HEK293 (cell line): ENCODE results near the gene GPR157.

ENCODE experiments used
- CTCF ChIA-PET: fragments of 350-600 bp; formaldehyde crosslinking; extraction: SDS; loops from one replicate; lab custom pipeline; 2021; ENCODE audit warnings: antibody characterized with exemption; lab: Yijun Ruan, JAX
- POLR2A ChIA-PET: fragments of 300-600 bp; formaldehyde crosslinking; extraction: SDS; loops from one replicate; lab custom pipeline; 2020; ENCODE audit warnings: antibody characterized with exemption, inconsistent platforms; lab: Yijun Ruan, JAX
- H3K27ac ChIP-seq: fragments of 200-500 bp; sonication (Bioruptor generic); 2 replicates; pipeline ENCODE4 v1.5.1; 2014; ENCODE audit warnings: low read depth, low read length, control low read depth, inconsistent platforms; ENCODE audit errors: extremely low read depth
- H3K36me3 ChIP-seq, 2 experiments: fragments of 200-500 bp in 1 of 2; sonication (Bioruptor generic) in 1 of 2; 1 replicate in 1 of 2; 2 replicates in 1 of 2; pipeline ENCODE4 v1.5.1; 2014 to 2017; ENCODE audit warnings: inconsistent platforms in 2 of 2, low read length in 2 of 2; ENCODE audit not compliant: control insufficient read depth in 2 of 2, insufficient read depth in 1 of 2
- H3K4me1 ChIP-seq: fragments of 200-500 bp; sonication (Bioruptor generic); 2 replicates; pipeline ENCODE4 v1.5.1; 2014; ENCODE audit warnings: mild to moderate bottlenecking, low read length, inconsistent platforms; ENCODE audit not compliant: control insufficient read depth, insufficient read depth
- H3K4me3 ChIP-seq: 2 replicates; pipeline ENCODE4 v1.5.1; 2011; ENCODE audit warnings: low read depth, mild to moderate bottlenecking, control low read depth, low read length, moderate library complexity
- H3K9me3 ChIP-seq: fragments of 200-500 bp; sonication (Bioruptor generic); 2 replicates; pipeline ENCODE4 v1.5.1; 2014; ENCODE audit warnings: low read depth, low read length, inconsistent platforms; ENCODE audit not compliant: control insufficient read depth, insufficient read depth
- ZBTB21 ChIP-seq: fragments of 450-650 bp; formaldehyde crosslinking; IDR thresholded peaks from 2 replicates; pipeline ENCODE4 v1.5.1; 2017; ENCODE audit warnings: missing biosample characterization, missing genetic modification characterization
- ZBTB7A ChIP-seq: fragments of 450-650 bp; formaldehyde crosslinking; IDR thresholded peaks from 2 replicates; pipeline ENCODE4 v1.5.1; 2016; ENCODE audit warnings: low read depth, missing biosample characterization, missing genetic modification characterization
- ZIC2 ChIP-seq: fragments of 450-650 bp; formaldehyde crosslinking; IDR thresholded peaks from 2 replicates; pipeline ENCODE4 v1.5.1; 2016; ENCODE audit warnings: missing biosample characterization, missing genetic modification characterization
- ZNF223 ChIP-seq: fragments of 450-650 bp; formaldehyde crosslinking; IDR thresholded peaks from 2 replicates; pipeline ENCODE4 v1.5.1; 2016; ENCODE audit warnings: missing biosample characterization, missing genetic modification characterization
- ZNF416 ChIP-seq: fragments of 450-650 bp; formaldehyde crosslinking; IDR thresholded peaks from 2 replicates; pipeline ENCODE4 v1.5.1; 2016; ENCODE audit warnings: missing biosample characterization, missing genetic modification characterization
- ZNF473 ChIP-seq: fragments of 450-650 bp; formaldehyde crosslinking; IDR thresholded peaks from 2 replicates; pipeline ENCODE4 v1.5.1; 2017; ENCODE audit warnings: missing biosample characterization, missing genetic modification characterization
- ZNF514 ChIP-seq: fragments of 450-650 bp; formaldehyde crosslinking; IDR thresholded peaks from 2 replicates; pipeline ENCODE4 v1.5.1; 2016; ENCODE audit warnings: missing biosample characterization, missing genetic modification characterization
- ZNF529 ChIP-seq: fragments of 450-650 bp; formaldehyde crosslinking; IDR thresholded peaks from 2 replicates; pipeline ENCODE4 v1.5.1; 2017; ENCODE audit warnings: missing genetic modification characterization, missing biosample characterization; ENCODE audit not compliant: insufficient replicate concordance
- ZNF548 ChIP-seq: fragments of 450-650 bp; formaldehyde crosslinking; IDR thresholded peaks from 2 replicates; pipeline ENCODE4 v1.5.1; 2016; ENCODE audit warnings: missing biosample characterization, missing genetic modification characterization
- ZNF549 ChIP-seq: fragments of 450-650 bp; IDR thresholded peaks from 2 replicates; pipeline ENCODE4 v1.5.1; 2018; ENCODE audit warnings: missing biosample characterization, missing genetic modification characterization, mild to moderate bottlenecking, inconsistent platforms, moderate library complexity
- ZNF555 ChIP-seq: fragments of 450-650 bp; formaldehyde crosslinking; conservative IDR thresholded peaks from 2 replicates; pipeline ENCODE4 v1.5.1; 2017; ENCODE audit warnings: missing biosample characterization, mild to moderate bottlenecking, missing genetic modification characterization, inconsistent platforms
- TF ChIP-seq, protein P1 (sequence below): fragments of 450-650 bp; formaldehyde crosslinking; IDR thresholded peaks from 2 replicates; pipeline ENCODE4 v1.5.1; 2016; ENCODE audit warnings: missing biosample characterization, missing genetic modification characterization
- TF ChIP-seq, protein P2 (sequence below): fragments of 450-650 bp; formaldehyde crosslinking; IDR thresholded peaks from 2 replicates; pipeline ENCODE4 v1.5.1; 2017; ENCODE audit warnings: missing biosample characterization, missing genetic modification characterization
- TF ChIP-seq, protein P3 (sequence below): fragments of 450-650 bp; formaldehyde crosslinking; IDR thresholded peaks from 2 replicates; pipeline ENCODE4 v1.5.1; 2016; ENCODE audit warnings: missing biosample characterization, missing genetic modification characterization

GPR157 gene

DNA sequence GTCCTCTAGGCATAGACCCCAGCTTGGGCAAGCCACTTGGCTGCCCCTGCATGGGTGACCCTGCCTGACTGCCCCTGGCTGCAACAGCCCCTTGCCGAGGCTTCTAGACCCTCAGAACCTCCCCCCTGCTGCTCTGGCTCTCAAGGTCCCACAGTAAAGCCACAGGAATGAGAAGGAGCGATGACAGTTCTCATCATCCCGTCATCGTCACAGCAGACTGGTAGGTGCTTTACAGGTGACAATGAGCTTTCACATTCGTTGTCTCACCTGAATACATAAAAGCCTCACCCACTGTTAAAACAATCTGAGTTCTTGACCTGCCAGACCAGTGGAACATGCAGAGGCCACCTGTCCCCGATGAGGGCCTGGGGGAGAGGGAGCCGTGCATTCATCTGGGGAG is 36.0 kb upstream of the GPR157 start:
- H3K36me3 ChIP-seq = peaks cover 6 to 64% of the 10 kb centered on the region in 2 experiments; a peak in 2 of 3 replicates
- POLR2A ChIA-PET = interaction anchor here (0.5 to 0.7 kb wide), 2 partner anchors 24 to 45 kb away, joined by 3 read pairs; no protein-coding TSS in a partner anchor
- peak; percentile 74 for TF ChIP-seq ZIC2
- no peak for TF ChIP-seq ZNF548 (tag by site-specific recombination)
- TF ChIP-seq, all 188 proteins: peak for 1
- Histone ChIP-seq H3K4me1 (peaks cover 17% of the 10 kb centered on the region), H3K27ac (peak overlapping the region; percentile 44), H3K4me3 (no peak overlapping the region), H3K9me3 (no peaks in the 10 kb centered on the region)
- CTCF ChIA-PET = interaction anchor here (2.7 kb wide), 1 partner anchor 15 kb away, joined by 14 read pairs; no protein-coding TSS in a partner anchor

DNA sequence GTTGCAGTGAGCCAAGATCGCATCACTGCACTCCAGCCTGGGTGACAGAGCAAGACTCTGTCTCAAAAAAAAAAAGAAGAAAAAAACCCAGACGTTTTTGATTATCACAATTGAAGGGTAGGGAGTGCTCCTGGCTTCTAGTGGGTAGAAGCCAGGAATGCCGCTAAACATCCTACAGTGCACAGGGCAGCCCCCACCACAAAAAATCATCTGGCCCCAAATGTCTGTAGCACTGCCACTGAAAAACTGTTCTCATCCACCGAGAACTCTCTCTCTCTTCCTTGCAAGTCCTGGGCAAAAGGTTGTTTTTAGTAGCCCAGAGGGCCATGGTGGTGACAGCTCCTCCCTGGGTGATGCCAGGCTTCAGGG is 35.6 kb upstream of the GPR157 start:
- Histone ChIP-seq H3K4me1 (peaks cover 17% of the 10 kb centered on the region), H3K27ac (peak overlapping the region; percentile 44), H3K36me3 (peaks cover 6 to 60% of the 10 kb centered on the region in 2 experiments; a peak in 2 of 3 replicates), H3K9me3 (no peaks in the 10 kb centered on the region), H3K4me3 (no peak overlapping the region)
- CTCF ChIA-PET = interaction anchor here (0.6 to 2.7 kb wide), 3 partner anchors 15 kb away, joined by 3 to 14 read pairs (median 3); no protein-coding TSS in a partner anchor
- POLR2A ChIA-PET = no interaction called here
- TF ChIP-seq, protein P1, sequence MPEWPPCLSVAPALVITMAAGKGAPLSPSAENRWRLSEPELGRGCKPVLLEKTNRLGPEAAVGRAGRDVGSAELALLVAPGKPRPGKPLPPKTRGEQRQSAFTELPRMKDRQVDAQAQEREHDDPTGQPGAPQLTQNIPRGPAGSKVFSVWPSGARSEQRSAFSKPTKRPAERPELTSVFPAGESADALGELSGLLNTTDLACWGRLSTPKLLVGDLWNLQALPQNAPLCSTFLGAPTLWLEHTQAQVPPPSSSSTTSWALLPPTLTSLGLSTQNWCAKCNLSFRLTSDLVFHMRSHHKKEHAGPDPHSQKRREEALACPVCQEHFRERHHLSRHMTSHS (tag by site-specific recombination) = no peak
- TF ChIP-seq ZBTB21 (tag by site-specific recombination) (no peak), ZBTB7A (tag by site-specific recombination) (no peak), ZNF514 (no peak), ZNF416 (tag by site-specific recombination) (no peak), ZNF549 (tag by site-specific recombination) (no peak)
- TF ChIP-seq, protein P2, sequence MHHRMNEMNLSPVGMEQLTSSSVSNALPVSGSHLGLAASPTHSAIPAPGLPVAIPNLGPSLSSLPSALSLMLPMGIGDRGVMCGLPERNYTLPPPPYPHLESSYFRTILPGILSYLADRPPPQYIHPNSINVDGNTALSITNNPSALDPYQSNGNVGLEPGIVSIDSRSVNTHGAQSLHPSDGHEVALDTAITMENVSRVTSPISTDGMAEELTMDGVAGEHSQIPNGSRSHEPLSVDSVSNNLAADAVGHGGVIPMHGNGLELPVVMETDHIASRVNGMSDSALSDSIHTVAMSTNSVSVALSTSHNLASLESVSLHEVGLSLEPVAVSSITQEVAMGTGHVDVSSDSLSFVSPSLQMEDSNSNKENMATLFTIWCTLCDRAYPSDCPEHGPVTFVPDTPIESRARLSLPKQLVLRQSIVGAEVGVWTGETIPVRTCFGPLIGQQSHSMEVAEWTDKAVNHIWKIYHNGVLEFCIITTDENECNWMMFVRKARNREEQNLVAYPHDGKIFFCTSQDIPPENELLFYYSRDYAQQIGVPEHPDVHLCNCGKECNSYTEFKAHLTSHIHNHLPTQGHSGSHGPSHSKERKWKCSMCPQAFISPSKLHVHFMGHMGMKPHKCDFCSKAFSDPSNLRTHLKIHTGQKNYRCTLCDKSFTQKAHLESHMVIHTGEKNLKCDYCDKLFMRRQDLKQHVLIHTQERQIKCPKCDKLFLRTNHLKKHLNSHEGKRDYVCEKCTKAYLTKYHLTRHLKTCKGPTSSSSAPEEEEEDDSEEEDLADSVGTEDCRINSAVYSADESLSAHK = peak; percentile 89

DNA sequence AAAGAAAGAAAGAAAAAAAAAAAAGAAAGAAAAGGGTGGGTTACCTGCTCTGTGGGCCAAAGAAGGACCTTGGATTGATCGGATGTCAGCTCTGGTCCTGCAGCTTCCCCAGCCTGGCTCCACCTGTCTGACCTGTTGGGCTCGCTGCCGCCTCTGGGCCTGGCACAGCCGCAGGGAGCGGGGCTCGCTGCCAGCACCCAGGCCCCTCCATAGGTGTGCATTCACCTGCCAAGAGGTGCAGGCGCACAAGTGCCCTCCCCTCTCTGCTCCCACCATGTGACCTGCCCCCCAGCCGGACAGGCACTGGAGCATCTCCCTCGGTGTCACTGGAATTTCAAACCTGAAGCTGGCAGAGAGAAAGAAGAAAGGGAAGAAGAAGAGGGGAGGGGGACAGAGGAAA is 33.1 kb upstream of the GPR157 start:
- Histone ChIP-seq H3K36me3 (peaks cover 0 to 54% of the 10 kb centered on the region in 2 experiments; a peak in 2 of 3 replicates), H3K4me1 (peaks cover 17% of the 10 kb centered on the region), H3K4me3 (no peak overlapping the region), H3K27ac (no peak overlapping the region)
- POLR2A ChIA-PET = interaction anchor here (1.0 kb wide), 1 partner anchor 16 kb away, joined by 3 read pairs; no protein-coding TSS in a partner anchor
- CTCF ChIA-PET = interaction anchor here (1.3 to 2.6 kb wide), 2 partner anchors 18 to 20 kb away, joined by 7 to 13 read pairs; no protein-coding TSS in a partner anchor
- TF ChIP-seq ZNF473 (tag by site-specific recombination) = no peak
- TF ChIP-seq ZNF529 (tag by site-specific recombination) = no peak
- TF ChIP-seq ZNF555 (tag by site-specific recombination) = no peak
- TF ChIP-seq, protein P1 (tag by site-specific recombination) = no peak
- TF ChIP-seq, protein P3, sequence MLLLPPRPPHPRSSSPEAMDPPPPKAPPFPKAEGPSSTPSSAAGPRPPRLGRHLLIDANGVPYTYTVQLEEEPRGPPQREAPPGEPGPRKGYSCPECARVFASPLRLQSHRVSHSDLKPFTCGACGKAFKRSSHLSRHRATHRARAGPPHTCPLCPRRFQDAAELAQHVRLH = no peak
- no peak for TF ChIP-seq ZNF223
- TF ChIP-seq, all 188 proteins: peak for 0
- no peaks in the 10 kb centered on the region for H3K9me3 ChIP-seq
